Sigmoid colon (tissue), 4 donors: ENCODE measurements around the gene ZBTB2.
"Not testable (repeated sequence)": the region's sequence is repeated elsewhere in the genome, so short reads cannot be mapped to it uniquely, and the experiment has no call there.

Experiments used
- EP300 ChIP-seq, 4 donors: sonication (generic); formaldehyde crosslinking; IDR thresholded peaks; one replicate each; pipeline ENCODE4 v1.6.1; 2017; ENCODE audit warnings: antibody characterized with exemption in 4 of 4
- POLR2A ChIP-seq, 2 donors: fragments of 450-650 bp; IDR thresholded peaks; one replicate each; pipeline ENCODE4 v1.6.1; 2016; ENCODE audit warnings: antibody characterized with exemption in 2 of 2, mild to moderate bottlenecking in 2 of 2, moderate library complexity in 2 of 2
- TF ChIP-seq, protein P1 (sequence below), 4 experiments: fragments of 450-650 bp in 3 of 4; fragments of 200-600 bp in 1 of 4; IDR thresholded peaks; one replicate each; pipeline ENCODE4 v1.5.1; 2016 to 2019; ENCODE audit warnings: antibody characterized with exemption in 4 of 4, mild to moderate bottlenecking in 3 of 4, moderate library complexity in 2 of 4

DNA sequence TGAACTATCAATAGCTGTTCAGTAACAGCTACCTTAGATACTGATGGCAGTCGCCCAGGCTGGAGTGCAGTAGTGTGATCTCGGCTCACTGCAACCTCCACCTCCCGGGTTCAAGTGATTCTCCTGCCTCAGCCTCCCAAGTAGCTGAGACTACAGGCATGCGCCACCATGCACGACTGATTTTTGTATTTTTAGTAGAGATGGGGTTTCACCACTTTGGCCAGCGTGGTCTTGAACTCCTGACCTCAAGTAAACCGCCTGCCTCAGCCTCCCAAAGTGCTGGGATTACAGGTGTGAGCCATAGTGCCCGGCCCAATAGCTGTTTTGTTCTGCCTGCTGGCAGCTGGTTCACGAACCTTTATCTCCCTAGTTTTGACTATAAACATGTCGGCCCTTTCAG lies 48.6 kb downstream of the ZBTB2 start:
- TF ChIP-seq, protein P1, sequence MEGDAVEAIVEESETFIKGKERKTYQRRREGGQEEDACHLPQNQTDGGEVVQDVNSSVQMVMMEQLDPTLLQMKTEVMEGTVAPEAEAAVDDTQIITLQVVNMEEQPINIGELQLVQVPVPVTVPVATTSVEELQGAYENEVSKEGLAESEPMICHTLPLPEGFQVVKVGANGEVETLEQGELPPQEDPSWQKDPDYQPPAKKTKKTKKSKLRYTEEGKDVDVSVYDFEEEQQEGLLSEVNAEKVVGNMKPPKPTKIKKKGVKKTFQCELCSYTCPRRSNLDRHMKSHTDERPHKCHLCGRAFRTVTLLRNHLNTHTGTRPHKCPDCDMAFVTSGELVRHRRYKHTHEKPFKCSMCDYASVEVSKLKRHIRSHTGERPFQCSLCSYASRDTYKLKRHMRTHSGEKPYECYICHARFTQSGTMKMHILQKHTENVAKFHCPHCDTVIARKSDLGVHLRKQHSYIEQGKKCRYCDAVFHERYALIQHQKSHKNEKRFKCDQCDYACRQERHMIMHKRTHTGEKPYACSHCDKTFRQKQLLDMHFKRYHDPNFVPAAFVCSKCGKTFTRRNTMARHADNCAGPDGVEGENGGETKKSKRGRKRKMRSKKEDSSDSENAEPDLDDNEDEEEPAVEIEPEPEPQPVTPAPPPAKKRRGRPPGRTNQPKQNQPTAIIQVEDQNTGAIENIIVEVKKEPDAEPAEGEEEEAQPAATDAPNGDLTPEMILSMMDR (IDR thresholded peaks at IDR 0.05) = not testable (repeated sequence)
- not testable (repeated sequence) for TF ChIP-seq EP300, POLR2A (IDR thresholded peaks at IDR 0.05)
